GM12891 (cell line): Measurements from ENCODE around the gene VSTM2B.

ENCODE experiments used
- PAX5 ChIP-seq: IDR thresholded peaks from 2 replicates; pipeline ENCODE4 v1.6.1; 2011; ENCODE audit warnings: low read length, moderate library complexity, mild to moderate bottlenecking; ENCODE audit not compliant: insufficient read depth, severe bottlenecking
- POLR2A ChIP-seq: IDR thresholded peaks from 2 replicates; pipeline ENCODE4 v1.6.1; 2011; ENCODE audit warnings: low read depth, low read length, control low read depth
- POLR2AphosphoS5 ChIP-seq: IDR thresholded peaks from 2 replicates; pipeline ENCODE4 v1.6.1; 2011; ENCODE audit warnings: low read depth, low read length, control low read depth
- POU2F2 ChIP-seq: IDR thresholded peaks from 2 replicates; pipeline ENCODE4 v1.6.1; 2011; ENCODE audit warnings: low read depth, mild to moderate bottlenecking, control low read depth, low read length, moderate library complexity
- SPI1 ChIP-seq: IDR thresholded peaks from 2 replicates; pipeline ENCODE4 v1.6.1; 2011; ENCODE audit warnings: low read depth, low read length, control low read depth
- TAF1 ChIP-seq: IDR thresholded peaks from 2 replicates; pipeline ENCODE4 v1.6.1; 2011; ENCODE audit warnings: low read depth, low read length, control low read depth

DNA sequence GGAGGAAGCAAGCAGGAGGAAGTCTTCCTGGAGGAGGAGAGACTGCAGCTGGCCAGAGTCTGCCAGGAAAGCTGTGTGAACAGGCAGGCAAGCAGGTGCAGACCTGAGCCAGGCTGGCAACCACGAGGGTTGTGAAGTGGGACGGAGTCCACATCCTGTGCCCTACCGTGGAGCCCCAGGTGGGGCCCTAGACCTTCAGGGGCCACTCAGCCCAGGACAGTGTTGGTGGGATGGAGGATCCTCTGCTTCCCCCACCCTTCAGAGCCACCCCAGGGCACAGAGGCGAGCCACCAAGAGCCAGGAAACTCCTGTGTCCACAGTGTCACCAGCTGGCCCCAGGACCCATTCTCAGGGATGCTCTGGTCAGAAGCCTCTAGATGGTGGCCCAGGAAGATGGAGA lies 8.4 kb upstream of the VSTM2B start:
- TF ChIP-seq TAF1, result no peak
- TF ChIP-seq POLR2A, result no peak
- TF ChIP-seq POLR2AphosphoS5, result no peak
- TF ChIP-seq SPI1, result no peak
- no peak for TF ChIP-seq PAX5
- TF ChIP-seq POU2F2, result no peak
